Measurements from ENCODE around the gene LRMDA.

The LRMDA gene

DNA sequence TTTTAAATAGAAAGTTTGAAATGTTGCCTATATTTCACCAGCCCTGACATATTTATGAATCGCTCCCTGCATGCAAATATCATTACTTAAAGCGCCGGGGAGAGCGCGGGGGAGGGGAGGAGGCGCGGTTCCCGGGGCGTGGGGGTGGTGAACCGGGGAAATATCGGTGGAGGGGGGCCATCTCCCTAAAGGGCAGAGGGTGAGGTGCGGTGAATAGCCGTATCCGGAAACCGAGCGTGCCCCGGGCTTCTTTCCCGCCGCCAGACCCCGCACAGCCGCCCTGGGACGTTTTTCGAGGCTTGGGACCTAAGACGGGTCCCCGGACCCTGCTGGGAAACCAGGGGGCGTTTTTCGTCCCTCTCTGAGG, 22.9 kb upstream of the LRMDA start:
- no peak for DNase-seq
- no peak for ATAC-seq (ENCODE audit: insufficient read depth, low read depth)
- Histone ChIP-seq H4K20me1 (ENCODE audit: insufficient read depth, low read length) (no peaks in the 10 kb centered on the region), H2AFZ (ENCODE audit: low read depth, low read length) (no peak overlapping the region), H3K79me2 (ENCODE audit: insufficient read depth, low read length) (no peaks in the 10 kb centered on the region), H3K9ac (ENCODE audit: low read depth, low read length) (no peak overlapping the region), H3K27me3 (ENCODE audit: insufficient read depth, low read length, poor library complexity) (peaks cover 4% of the 10 kb centered on the region), H3K4me3 (ENCODE audit: low read depth in 1 of 2, low read length in 2 of 2) (no peak overlapping the region), H3K4me1 (ENCODE audit: insufficient read depth, low read length) (no peaks in the 10 kb centered on the region), H3K27ac (ENCODE audit: low read length) (no peak overlapping the region), H3K4me2 (ENCODE audit: insufficient read depth, low read length) (no peak overlapping the region), H3K9me3 (ENCODE audit: insufficient read depth, low read length, severe bottlenecking) (no peaks in the 10 kb centered on the region), H3K36me3 (ENCODE audit: insufficient read depth, low read length) (no peaks in the 10 kb centered on the region)
- TF ChIP-seq EZH2 (IDR thresholded peaks at IDR 0.05; ENCODE audit: borderline replicate concordance, low read depth, low read length, severe bottlenecking), result no peak
- TF ChIP-seq, protein P1, sequence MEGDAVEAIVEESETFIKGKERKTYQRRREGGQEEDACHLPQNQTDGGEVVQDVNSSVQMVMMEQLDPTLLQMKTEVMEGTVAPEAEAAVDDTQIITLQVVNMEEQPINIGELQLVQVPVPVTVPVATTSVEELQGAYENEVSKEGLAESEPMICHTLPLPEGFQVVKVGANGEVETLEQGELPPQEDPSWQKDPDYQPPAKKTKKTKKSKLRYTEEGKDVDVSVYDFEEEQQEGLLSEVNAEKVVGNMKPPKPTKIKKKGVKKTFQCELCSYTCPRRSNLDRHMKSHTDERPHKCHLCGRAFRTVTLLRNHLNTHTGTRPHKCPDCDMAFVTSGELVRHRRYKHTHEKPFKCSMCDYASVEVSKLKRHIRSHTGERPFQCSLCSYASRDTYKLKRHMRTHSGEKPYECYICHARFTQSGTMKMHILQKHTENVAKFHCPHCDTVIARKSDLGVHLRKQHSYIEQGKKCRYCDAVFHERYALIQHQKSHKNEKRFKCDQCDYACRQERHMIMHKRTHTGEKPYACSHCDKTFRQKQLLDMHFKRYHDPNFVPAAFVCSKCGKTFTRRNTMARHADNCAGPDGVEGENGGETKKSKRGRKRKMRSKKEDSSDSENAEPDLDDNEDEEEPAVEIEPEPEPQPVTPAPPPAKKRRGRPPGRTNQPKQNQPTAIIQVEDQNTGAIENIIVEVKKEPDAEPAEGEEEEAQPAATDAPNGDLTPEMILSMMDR (IDR thresholded peaks at IDR 0.05; ENCODE audit: borderline replicate concordance, extremely low read depth, low read length, poor library complexity, severe bottlenecking), result no peak

DNA sequence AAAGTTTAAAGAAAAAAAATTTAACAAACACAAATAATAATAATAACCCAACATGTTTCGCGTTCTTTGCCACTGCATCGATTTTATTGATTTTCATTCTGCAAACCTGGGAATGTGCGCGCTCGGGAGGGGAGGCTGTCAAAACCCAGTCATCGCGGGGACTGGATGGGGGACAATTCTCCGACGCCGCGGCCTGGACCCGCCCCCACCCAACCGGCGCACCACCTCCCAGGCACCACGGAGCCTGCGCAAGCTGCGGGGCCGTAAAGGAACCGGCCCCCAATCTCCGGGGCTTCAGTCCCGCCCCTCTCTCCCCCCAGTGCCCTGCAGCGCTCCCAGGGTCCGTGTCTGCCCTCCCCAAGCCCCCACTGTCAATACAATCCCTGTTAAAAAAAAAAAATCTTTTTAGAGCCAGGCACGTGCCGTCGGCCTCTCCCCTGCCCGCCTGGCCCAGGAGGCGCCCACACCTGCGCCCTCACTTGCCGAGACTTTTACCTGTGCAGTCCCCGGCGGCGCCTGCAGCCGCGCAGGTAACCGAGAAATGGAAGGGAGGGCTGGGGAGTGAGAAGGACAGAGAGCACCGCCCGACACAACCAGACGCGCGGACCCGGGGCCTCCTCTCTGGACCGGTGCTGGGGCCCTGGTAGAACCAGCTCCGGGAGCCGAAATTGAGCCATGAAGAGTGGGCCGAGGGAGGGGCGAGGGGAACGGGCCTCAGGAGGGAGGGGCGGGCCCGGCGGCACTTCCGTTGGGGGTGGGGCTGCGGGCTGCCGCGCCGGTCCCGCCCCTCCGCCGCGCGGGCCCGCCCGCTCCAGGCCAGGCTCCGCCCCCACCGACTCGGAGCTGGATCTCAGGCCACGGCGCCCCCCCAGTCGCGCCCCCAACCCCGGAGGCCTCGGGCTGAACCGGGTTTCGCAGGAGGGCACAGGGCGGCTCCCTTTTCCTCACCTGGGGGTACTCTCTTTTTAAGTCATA, 22.2 kb upstream of the LRMDA start:
- H4K20me1 ChIP-seq (ENCODE audit: insufficient read depth, low read length), result no peaks in the 10 kb centered on the region
- H3K79me2 ChIP-seq (ENCODE audit: insufficient read depth, low read length), result no peaks in the 10 kb centered on the region
- H3K4me3 ChIP-seq (ENCODE audit: low read depth in 1 of 2, low read length in 2 of 2), result no peak overlapping the region
- no peak overlapping the region for H3K27ac ChIP-seq (ENCODE audit: low read length)
- no peaks in the 10 kb centered on the region for H3K4me1 ChIP-seq (ENCODE audit: insufficient read depth, low read length)
- no peak overlapping the region for H3K9ac ChIP-seq (ENCODE audit: low read depth, low read length)
- no peak overlapping the region for H3K4me2 ChIP-seq (ENCODE audit: insufficient read depth, low read length)
- peaks cover 6% of the 10 kb centered on the region for H3K27me3 ChIP-seq (ENCODE audit: insufficient read depth, low read length, poor library complexity)
- no peak overlapping the region for H2AFZ ChIP-seq (ENCODE audit: low read depth, low read length)
- TF ChIP-seq EZH2 (IDR thresholded peaks at IDR 0.05; ENCODE audit: borderline replicate concordance, low read depth, low read length, severe bottlenecking), result no peak
- TF ChIP-seq, protein P1 (IDR thresholded peaks at IDR 0.05; ENCODE audit: borderline replicate concordance, extremely low read depth, low read length, poor library complexity, severe bottlenecking), result no peak
- no peak for ATAC-seq (ENCODE audit: insufficient read depth, low read depth)
- no peaks in the 10 kb centered on the region for H3K9me3 ChIP-seq (ENCODE audit: insufficient read depth, low read length, severe bottlenecking)
- DNase-seq, result no peak
- H3K36me3 ChIP-seq (ENCODE audit: insufficient read depth, low read length), result no peaks in the 10 kb centered on the region

DNA sequence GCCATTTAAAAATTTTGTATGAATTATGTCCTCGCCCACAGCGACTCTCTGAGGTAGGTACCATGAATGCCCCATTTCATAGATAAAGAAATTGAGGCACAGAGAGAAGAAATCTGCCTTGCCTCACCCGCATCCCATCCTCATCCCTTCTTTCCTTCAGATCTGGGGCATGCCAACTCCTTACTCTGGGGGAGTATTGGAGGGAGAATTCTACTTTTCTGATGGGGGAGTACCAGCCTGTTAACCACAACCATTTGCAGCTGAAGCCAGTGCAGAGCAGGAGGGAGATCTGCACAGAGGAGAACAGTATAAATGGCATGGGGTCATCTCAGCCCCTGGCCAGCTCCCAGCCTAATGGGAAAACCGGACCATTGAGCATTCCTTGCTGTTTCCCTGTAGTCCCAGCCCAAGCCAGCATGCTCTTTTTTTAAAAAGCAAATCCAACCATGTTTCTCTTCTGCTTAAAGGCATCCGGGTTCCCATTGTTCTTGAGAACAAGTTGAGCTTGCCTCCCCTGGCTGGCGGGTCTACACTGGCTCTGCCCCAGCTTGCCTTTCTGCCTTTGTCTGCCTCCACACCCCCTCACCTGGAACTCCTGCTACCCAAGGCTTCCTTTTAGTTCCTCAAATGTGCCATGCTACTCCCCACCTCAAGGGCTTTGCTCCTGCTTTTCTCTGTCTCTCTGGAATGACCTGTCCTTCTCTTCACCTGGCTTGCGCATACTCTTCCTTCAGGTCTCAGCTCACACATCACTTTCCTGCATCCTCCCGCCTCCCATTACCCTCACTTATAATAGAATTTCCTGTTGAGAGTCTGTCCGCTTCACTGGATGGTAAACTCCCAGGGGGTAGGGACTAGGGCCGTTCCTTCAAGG, 21.1 kb upstream of the LRMDA start:
- no peaks in the 10 kb centered on the region for H3K36me3 ChIP-seq (ENCODE audit: insufficient read depth, low read length)

More for the DNA sequence above, 21.1 kb upstream of the LRMDA start:
- Histone ChIP-seq H3K9me3 (ENCODE audit: insufficient read depth, low read length, severe bottlenecking) (no peaks in the 10 kb centered on the region), H3K27ac (ENCODE audit: low read length) (no peak overlapping the region), H2AFZ (ENCODE audit: low read depth, low read length) (no peak overlapping the region), H3K27me3 (ENCODE audit: insufficient read depth, low read length, poor library complexity) (peaks cover 6% of the 10 kb centered on the region), H4K20me1 (ENCODE audit: insufficient read depth, low read length) (no peaks in the 10 kb centered on the region), H3K4me2 (ENCODE audit: insufficient read depth, low read length) (no peak overlapping the region), H3K4me1 (ENCODE audit: insufficient read depth, low read length) (no peaks in the 10 kb centered on the region), H3K9ac (ENCODE audit: low read depth, low read length) (no peak overlapping the region), H3K79me2 (ENCODE audit: insufficient read depth, low read length) (no peaks in the 10 kb centered on the region), H3K4me3 (ENCODE audit: low read depth in 1 of 2, low read length in 2 of 2) (no peak overlapping the region)
- TF ChIP-seq EZH2 (IDR thresholded peaks at IDR 0.05; ENCODE audit: borderline replicate concordance, low read depth, low read length, severe bottlenecking), result no peak
- TF ChIP-seq, protein P1 (IDR thresholded peaks at IDR 0.05; ENCODE audit: borderline replicate concordance, extremely low read depth, low read length, poor library complexity, severe bottlenecking), result no peak
- no peak for DNase-seq
- no peak for ATAC-seq (ENCODE audit: insufficient read depth, low read depth)

Measured in DND-41 (cell line).